ENCODE results near the gene NDUFA13.
"Not testable (repeated sequence)": the region's sequence is repeated elsewhere in the genome, so short reads cannot be mapped to it uniquely, and the experiment has no call there.

NDUFA13 gene

GRCh38 chr19:19515642-19516519 lies at the start of gene NDUFA13:
Gene NDUFA13, plus strand, starts transcription at chr19:19516225. Its CDS starts 14 bp downstream, at chr19:19516239.
- peak; percentile 79 to 96 (median 92) for DNase-seq
- intact Hi-C loops (cut with DNase I), result no loop called here

GRCh38 chr19:19468424-19469050 lies 47.5 kb upstream of the NDUFA13 start:
- no peak for DNase-seq
- intact Hi-C loops (cut with DNase I), result no loop called here

GRCh38 chr19:19470579-19470978 lies 45.4 kb upstream of the NDUFA13 start:
- no peak for DNase-seq
- intact Hi-C loops (cut with DNase I), result no loop called here

- no peak for DNase-seq
- intact Hi-C loops (cut with DNase I), result no loop called here
Observed at GRCh38 chr19:19471682-19472081, 44.3 kb upstream of the NDUFA13 start.

GRCh38 chr19:19472106-19472505 lies 43.9 kb upstream of the NDUFA13 start:
- intact Hi-C loops (cut with DNase I); DNase-seq: not testable (repeated sequence)

GRCh38 chr19:19475015-19475765 lies 40.8 kb upstream of the NDUFA13 start:
- no peak for DNase-seq
- intact Hi-C loops (cut with DNase I), result no loop called here

- intact Hi-C loops (cut with DNase I), result no loop called here
- no peak for DNase-seq
Observed at GRCh38 chr19:19475849-19476828, 39.9 kb upstream of the NDUFA13 start.

GRCh38 chr19:19477705-19478383 lies 38.2 kb upstream of the NDUFA13 start:
- DNase-seq, result no peak
- intact Hi-C loops (cut with DNase I), result no loop called here

GRCh38 chr19:19480688-19481087 lies 35.3 kb upstream of the NDUFA13 start:
- intact Hi-C loops (cut with DNase I), result no loop called here
- no peak for DNase-seq

GRCh38 chr19:19482809-19483596 lies 33.0 kb upstream of the NDUFA13 start:
- intact Hi-C loops (cut with DNase I), result no loop called here
- no peak for DNase-seq

- DNase-seq, result peak in 3 of 42 donors; percentile 24 to 47 (median 26)
- intact Hi-C loops (cut with DNase I), result loop anchor here (5.0 kb wide), 1 partner anchor 118 kb away; no protein-coding TSS in a partner anchor
Observed at GRCh38 chr19:19485161-19485997, 30.6 kb upstream of the NDUFA13 start.

GRCh38 chr19:19485998-19486290 lies 30.1 kb upstream of the NDUFA13 start:
- DNase-seq, result no peak
- intact Hi-C loops (cut with DNase I), result loop anchor here (5.0 kb wide), 1 partner anchor 119 kb away; no protein-coding TSS in a partner anchor

GRCh38 chr19:19486343-19487076 lies 29.5 kb upstream of the NDUFA13 start:
- peak in 4 of 42 donors; percentile 9 to 27 (median 26) for DNase-seq
- intact Hi-C loops (cut with DNase I), result loop anchor here (5.0 kb wide), 1 partner anchor 119 kb away; no protein-coding TSS in a partner anchor

GRCh38 chr19:19487077-19487949 lies 28.7 kb upstream of the NDUFA13 start:
- intact Hi-C loops (cut with DNase I), result loop anchor here (5.0 kb wide), 1 partner anchor 120 kb away; no protein-coding TSS in a partner anchor
- DNase-seq, result no peak
